ENCODE measurements around the gene HOXA7.

HOXA7 gene

GRCh38 chr7:27145914-27146412 lies 10.5 kb downstream of the HOXA7 start:
- no peak for DNase-seq

GRCh38 chr7:27145165-27145913 lies 11.1 kb downstream of the HOXA7 start:
- DNase-seq: no peak

GRCh38 chr7:27144781-27145164 lies 11.7 kb downstream of the HOXA7 start:
- no peak for DNase-seq

GRCh38 chr7:27143950-27144780 lies 12.3 kb downstream of the HOXA7 start:
- DNase-seq: no peak

GRCh38 chr7:27143023-27143949 lies 13.2 kb downstream of the HOXA7 start, which contains the start of gene HOXA5:
TSS of gene HOXA5 (minus strand) at chr7:27143681. CDS start at chr7:27143607, 74 bp downstream.
- no peak for DNase-seq

GRCh38 chr7:27142580-27143022 lies 13.9 kb downstream of the HOXA7 start:
- no peak for DNase-seq

GRCh38 chr7:27141923-27142579 lies 14.4 kb downstream of the HOXA7 start:
- no peak for DNase-seq

- no peak for DNase-seq
These were observed 15.1 kb downstream of the HOXA7 start for GRCh38 chr7:27141137-27141922.

GRCh38 chr7:27140126-27140857 lies 16.2 kb downstream of the HOXA7 start:
- DNase-seq: no peak

- DNase-seq: no peak
These were observed 16.9 kb downstream of the HOXA7 start for GRCh38 chr7:27139334-27140125.

- no peak for DNase-seq
These were observed 17.5 kb downstream of the HOXA7 start for GRCh38 chr7:27138985-27139333.

- no peak for DNase-seq
These were observed 18.0 kb downstream of the HOXA7 start for GRCh38 chr7:27138472-27138871.

GRCh38 chr7:27137640-27138315 lies 18.7 kb downstream of the HOXA7 start:
- no peak for DNase-seq

- no peak for DNase-seq
These were observed 22.1 kb downstream of the HOXA7 start for GRCh38 chr7:27134392-27134791.

- no peak for DNase-seq
These were observed 22.9 kb downstream of the HOXA7 start for GRCh38 chr7:27133409-27134231.

GRCh38 chr7:27132978-27133377 lies 23.5 kb downstream of the HOXA7 start:
- no peak for DNase-seq

- DNase-seq: no peak
These were observed 24.3 kb downstream of the HOXA7 start for GRCh38 chr7:27132214-27132613.

- DNase-seq: no peak
These were observed 25.1 kb downstream of the HOXA7 start for GRCh38 chr7:27131390-27131819.

Measured in midbrain (tissue), 1 donor.